ENCODE results near the gene KIF26B. TPM values are rescaled to one million over a fixed set of nuclear protein-coding genes. Genes with fewer than 3 reads are reported as not detected.

The KIF26B gene
- polyA plus RNA-seq, 5 donors, result 3.5 to 8.5 (median 5.1) TPM

DNA sequence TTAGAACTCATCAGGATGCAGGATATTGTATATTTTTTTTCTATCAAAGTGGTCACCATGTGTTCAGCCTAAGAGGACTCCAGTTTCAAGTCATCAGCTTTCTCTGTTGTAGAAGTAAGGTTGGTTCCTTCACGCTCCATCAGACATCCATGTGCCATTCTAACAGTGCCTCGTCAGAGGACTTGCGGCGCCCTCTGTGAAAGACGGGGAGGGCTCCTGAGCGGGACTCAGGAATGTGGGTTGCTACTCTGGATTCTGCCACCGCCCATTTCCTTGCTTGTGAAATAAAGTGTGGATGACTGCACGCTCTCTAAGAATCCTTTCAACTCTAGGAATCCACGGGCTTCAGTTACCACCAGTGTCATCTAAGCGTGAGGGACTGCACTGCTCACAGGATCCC, 593.5 kb downstream of the KIF26B start:
- DNase-seq, result no peak

DNA sequence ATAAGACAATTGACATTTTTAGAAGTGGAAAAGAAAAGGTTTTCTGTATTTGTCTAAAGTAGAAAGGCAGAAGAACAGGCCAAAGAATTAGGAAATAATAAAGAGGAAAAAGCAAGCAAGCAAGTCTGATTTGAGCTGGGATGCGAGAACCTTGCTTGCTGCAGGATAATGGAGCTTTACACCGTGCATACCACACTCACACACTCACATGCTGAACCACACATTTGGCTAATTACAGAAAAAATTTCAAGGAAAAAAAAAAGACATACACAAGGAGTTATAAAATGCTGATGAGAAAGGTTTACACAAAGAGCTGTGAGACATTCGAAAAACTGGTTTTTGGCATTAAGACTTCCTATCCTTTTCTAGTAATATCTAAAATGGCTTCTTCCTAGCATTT, 593.9 kb downstream of the KIF26B start:
- no peak for DNase-seq

DNA sequence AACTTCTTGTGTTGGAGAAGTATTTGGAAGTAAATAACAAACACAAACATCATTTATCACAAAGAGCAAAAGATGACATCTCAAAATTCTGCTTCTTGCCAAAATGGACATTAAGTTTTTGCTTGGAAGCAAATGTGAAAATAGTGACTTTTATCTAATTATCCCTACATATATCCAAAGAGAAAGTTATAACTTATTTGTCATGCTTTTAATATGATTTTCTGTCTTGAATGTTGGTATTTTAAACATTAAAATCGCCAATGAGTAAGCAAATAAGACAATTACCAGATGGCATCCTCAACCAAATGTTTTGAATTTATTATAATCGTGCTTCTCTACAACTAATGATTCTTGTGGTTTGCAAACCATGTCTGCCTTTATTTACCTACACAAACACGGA, 594.3 kb downstream of the KIF26B start:
- DNase-seq, result no peak

DNA sequence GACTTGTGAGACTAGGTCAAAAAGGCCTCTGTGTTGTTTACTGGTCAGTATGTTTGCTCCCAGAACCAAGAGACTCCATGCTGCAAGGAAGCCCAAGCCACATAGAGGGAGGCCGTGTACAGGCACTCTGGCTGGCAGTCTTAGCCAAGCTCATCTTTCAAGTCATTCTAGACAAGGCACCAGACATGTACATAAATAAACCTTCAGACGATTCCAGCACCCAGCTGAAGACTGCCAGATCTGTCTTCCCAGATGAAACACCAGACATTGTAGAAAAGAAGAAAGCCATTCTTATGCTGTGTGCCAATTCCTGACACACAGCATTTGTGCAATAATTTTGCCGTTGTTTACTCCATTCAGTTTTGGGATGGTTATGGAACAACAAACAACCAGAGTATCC, 595.5 kb downstream of the KIF26B start:
- DNase-seq, result no peak

DNA sequence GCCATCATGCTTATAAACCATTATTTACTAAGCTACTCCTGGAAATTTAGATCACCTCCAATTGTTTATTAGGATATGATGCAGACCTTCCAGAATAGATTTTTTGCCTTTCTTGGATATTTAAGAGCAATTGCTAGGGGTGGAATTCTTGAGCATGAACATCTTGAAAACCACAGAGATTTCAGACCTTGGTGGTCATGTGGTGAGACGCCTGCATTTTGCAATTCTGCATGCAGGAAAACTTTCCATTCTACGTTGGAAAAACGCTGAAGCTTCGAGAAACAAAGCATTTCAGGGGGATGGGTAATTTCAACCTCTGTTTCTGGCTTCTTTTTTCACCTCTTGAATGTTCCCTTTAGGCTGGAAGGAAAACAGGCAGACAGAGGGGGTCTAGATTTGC, 596.3 kb downstream of the KIF26B start:
- no peak for DNase-seq

GRCh38 chr1:245751726-245752470, 597.1 kb downstream of the KIF26B start:
- no peak for DNase-seq

GRCh38 chr1:245752561-245752960, 597.8 kb downstream of the KIF26B start:
- no peak for DNase-seq

- no peak for DNase-seq
These were observed 599.0 kb downstream of the KIF26B start for GRCh38 chr1:245753807-245754206.

DNA sequence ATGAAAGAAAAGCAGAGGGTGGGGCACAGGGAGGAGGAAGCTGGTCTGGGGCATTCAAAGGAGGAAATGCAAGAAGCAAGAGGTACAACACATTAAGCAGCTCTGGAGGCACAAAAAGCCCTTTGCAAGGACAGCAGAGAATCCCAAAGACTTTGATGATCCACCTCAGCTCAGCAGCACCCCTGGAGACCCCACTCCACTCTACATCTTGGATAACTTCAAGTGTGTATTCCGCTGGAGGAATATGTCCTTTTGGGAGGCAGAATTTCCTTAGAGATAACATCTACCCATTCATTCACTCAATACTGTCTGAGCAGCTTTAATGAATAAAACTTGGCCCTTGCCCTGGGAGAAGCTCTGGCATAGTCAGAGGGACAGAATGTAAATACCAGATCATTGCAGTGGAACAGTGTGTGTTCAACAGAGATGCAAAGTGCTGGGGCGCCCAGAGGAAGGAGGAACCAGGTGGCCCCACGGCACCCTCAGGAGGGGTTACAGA, 599.7 kb downstream of the KIF26B start:
- DNase-seq, result no peak
